VCaP (cell line): ENCODE data around the gene BDH1.

Experiments
- H3K27ac ChIP-seq: fragments of 450-650 bp; 2 replicates; pipeline ENCODE4 v1.5.1; 2017
- CTCF ChIP-seq: fragments of 450-650 bp; conservative IDR thresholded peaks from 2 replicates; pipeline ENCODE4 v1.5.1; 2017; ENCODE audit warnings: mild to moderate bottlenecking, moderate library complexity

Gene BDH1

GRCh38 chr3:197460639-197461038 lies 95.1 kb downstream of the BDH1 start:
- no peak for TF ChIP-seq CTCF
- no peak overlapping the region for H3K27ac ChIP-seq

DNA sequence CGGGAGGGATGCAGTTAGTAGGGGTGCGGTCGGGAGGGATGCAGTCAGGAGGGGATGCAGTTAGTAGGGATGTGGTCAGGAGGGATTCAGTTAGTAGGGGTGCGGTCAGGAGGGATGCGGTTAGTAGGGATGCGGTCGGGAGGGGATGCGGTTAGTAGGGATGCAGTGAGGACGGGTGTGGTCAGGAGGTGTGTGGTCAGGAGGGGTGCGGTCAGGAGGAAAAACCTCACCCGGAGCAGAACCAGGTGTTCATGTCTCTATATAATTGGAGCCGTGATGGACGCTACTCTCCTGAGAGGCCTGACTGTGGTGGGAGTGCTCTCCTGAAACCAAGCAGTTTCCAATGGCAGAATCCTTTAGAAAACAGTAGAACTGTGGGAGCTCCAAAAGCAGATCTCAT lies 95.8 kb downstream of the BDH1 start:
- TF ChIP-seq CTCF = no peak
- no peak overlapping the region for H3K27ac ChIP-seq
